Caco-2 (cell line): ENCODE data around the gene PACSIN2. TPM values are rescaled to one million over a fixed set of nuclear protein-coding genes. Genes with fewer than 3 reads are reported as not detected.

ENCODE experiments used
- BruUV-seq: library from RNA; stranded (reverse); fragments of 400-500 nt; replicated peaks from 2 replicates; lab custom pipeline; 2021; lab: Mats Ljungman, UMichigan
- CTCF ChIA-PET: fragments of 300-600 bp; sonication (Branson Sonifier 250); formaldehyde crosslinking; loops from one replicate; lab custom pipeline; 2022; ENCODE audit warnings: antibody characterized with exemption; lab: Charles Lee
- POLR2A ChIA-PET: fragments of 300-600 bp; sonication (Branson Sonifier 250); formaldehyde crosslinking; loops from one replicate; lab custom pipeline; 2022; ENCODE audit warnings: antibody characterized with exemption; lab: Charles Lee
- DNase-seq, 2 experiments: peaks; one replicate each; pipeline versions ENCODE4 v3.0.0 to v3.0.0-alpha.2; 2020 to 2022
- H3K27me3 ChIP-seq: replicated peaks from 2 replicates; pipeline ENCODE4 v1.6.0; 2011; ENCODE audit warnings: low read length; ENCODE audit not compliant: control insufficient read depth, insufficient read depth
- H3K36me3 ChIP-seq: 2 replicates; pipeline ENCODE4 v1.5.1; 2011; ENCODE audit warnings: low read length; ENCODE audit not compliant: control insufficient read depth, insufficient read depth
- H3K4me1 ChIP-seq: fragments of 250-450 bp; sonication (Bioruptor Pico); 2 replicates; pipeline ENCODE4 v1.5.1; 2020; ENCODE audit warnings: mild to moderate bottlenecking
- H3K4me3 ChIP-seq: 2 replicates; pipeline ENCODE4 v1.5.1; 2011; ENCODE audit warnings: low read depth, mild to moderate bottlenecking, control low read depth, low read length
- H3K9me3 ChIP-seq: fragments of 250-450 bp; sonication (Bioruptor Pico); 2 replicates; pipeline ENCODE4 v1.5.1; 2020; ENCODE audit warnings: mild to moderate bottlenecking, moderate library complexity
- H3K27ac Mint-ChIP-seq: one replicate; pipeline ENCODE4 v1.8.0; 2022; ENCODE audit warnings: mixed read lengths; ENCODE audit not compliant: unreplicated experiment
- H3K27me3 Mint-ChIP-seq: one replicate; pipeline ENCODE4 v1.8.0; 2022; ENCODE audit warnings: mixed read lengths; ENCODE audit not compliant: insufficient read depth, unreplicated experiment
- H3K36me3 Mint-ChIP-seq: one replicate; pipeline ENCODE4 v1.8.0; 2022; ENCODE audit warnings: mild to moderate bottlenecking, mixed read lengths; ENCODE audit not compliant: insufficient read depth, unreplicated experiment
- H3K4me1 Mint-ChIP-seq: one replicate; pipeline ENCODE4 v1.8.0; 2022; ENCODE audit warnings: low read depth, mixed read lengths; ENCODE audit not compliant: unreplicated experiment
- H3K4me3 Mint-ChIP-seq: one replicate; pipeline ENCODE4 v1.8.0; 2022; ENCODE audit warnings: mild to moderate bottlenecking, moderate library complexity, mixed read lengths; ENCODE audit not compliant: unreplicated experiment
- H3K9me3 Mint-ChIP-seq: one replicate; pipeline ENCODE4 v1.8.0; 2022; ENCODE audit warnings: mixed read lengths; ENCODE audit not compliant: unreplicated experiment
- CTCF ChIP-seq, 2 experiments: fragments of 200-600 bp in 1 of 2; IDR thresholded peaks; 1 replicate in 1 of 2; 2 replicates in 1 of 2; pipeline versions ENCODE4 v1.5.1 to v1.8.0; 2011 to 2022; ENCODE audit warnings: antibody characterized with exemption in 1 of 2, control low read depth in 1 of 2, inconsistent platforms in 1 of 2, low read depth in 1 of 2, low read length in 1 of 2, mild to moderate bottlenecking in 1 of 2, moderate library complexity in 1 of 2; ENCODE audit not compliant: insufficient read depth in 1 of 2, severe bottlenecking in 1 of 2, unreplicated experiment in 1 of 2
- intact Hi-C: fragments of 100-400 bp; cut with micrococcal nuclease; formaldehyde crosslinking; loops from one replicate; pipeline ENCODE4 v1.10.0; 2022; ENCODE audit not compliant: unreplicated experiment
- total RNA-seq: library from RNA; stranded (reverse); gene quantifications from 2 replicates; pipeline ENCODE4 v1.2.3, GENCODE V29; 2022

The PACSIN2 gene
- total RNA-seq, 1 experiment from 2014 or later: 122 TPM

DNA sequence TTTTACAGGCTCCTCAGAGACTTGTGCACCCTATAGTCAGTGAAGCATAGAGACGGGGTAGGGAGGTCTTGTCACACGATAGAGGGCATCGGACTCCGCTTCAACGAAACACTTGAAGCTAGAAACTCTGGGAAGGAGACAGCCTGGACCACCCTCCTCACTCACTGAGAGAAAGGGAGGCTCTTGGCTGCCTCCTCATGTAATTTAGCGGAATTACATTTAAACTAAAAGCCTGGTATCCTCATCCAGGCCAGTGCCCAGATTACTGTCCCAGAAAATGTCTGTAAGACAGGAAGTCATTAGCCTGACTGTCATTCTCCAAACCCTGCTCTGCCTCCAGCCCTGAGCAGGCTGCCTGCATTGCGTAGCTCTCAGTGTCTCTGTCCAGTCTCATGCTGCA is 38.2 kb upstream of the PACSIN2 start:
- POLR2A ChIA-PET: no interaction called here
- CTCF ChIA-PET: no interaction called here
- H3K9me3 Mint-ChIP-seq: no peaks in the 10 kb centered on the region

DNA sequence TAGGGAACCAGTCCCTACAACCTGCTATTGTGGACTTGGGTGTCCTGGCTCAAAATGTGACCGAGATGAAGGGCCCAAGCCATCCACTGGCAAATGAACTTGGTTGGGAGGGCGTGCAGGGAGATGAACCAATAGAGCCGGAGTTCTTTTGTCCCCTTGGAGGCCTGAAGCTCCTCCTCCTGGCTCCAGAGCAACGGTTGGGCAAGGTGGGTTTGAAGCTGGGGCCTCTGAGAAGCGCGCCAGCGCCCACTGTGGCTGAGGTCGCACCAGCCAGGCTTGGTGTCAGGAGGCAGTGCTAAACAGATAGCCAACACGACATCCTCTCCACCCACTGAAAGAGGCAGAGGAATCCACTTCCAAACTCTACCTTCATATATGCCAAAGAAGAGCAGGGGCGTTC is 36.0 kb upstream of the PACSIN2 start:
- Histone ChIP-seq H3K27me3 (no peaks in the 10 kb centered on the region), H3K9me3 (no peaks in the 10 kb centered on the region), H3K4me1 (0 out of 2 replicates have a peak, but pooled peaks cover 3% of the 10 kb centered on the region), H3K4me3 (no peak overlapping the region), H3K36me3 (no peaks in the 10 kb centered on the region)
- Mint-ChIP-seq H3K9me3 (no peaks in the 10 kb centered on the region), H3K36me3 (no peaks in the 10 kb centered on the region), H3K27ac (no peak overlapping the region), H3K4me3 (no peak overlapping the region), H3K27me3 (no peaks in the 10 kb centered on the region), H3K4me1 (no peaks in the 10 kb centered on the region)
- POLR2A ChIA-PET: no interaction called here
- TF ChIP-seq CTCF (IDR thresholded peaks at IDR 0.05; ENCODE audit: insufficient read depth in 1 of 2, low read depth in 1 of 2, low read length in 1 of 2, severe bottlenecking in 1 of 2, unreplicated experiment in 1 of 2): no peak
- CTCF ChIA-PET: interaction anchor here (1.2 kb wide), 1 partner anchor 183 kb away, joined by 4 read pairs; no protein-coding TSS in a partner anchor
- DNase-seq: peak in 1 of 2 experiments; percentile 21
- intact Hi-C loops: no loop called here
- BruUV-seq: no TSS peak

More for the DNA sequence above, 38.2 kb upstream of the PACSIN2 start:
- no peaks in the 10 kb centered on the region for H3K9me3 ChIP-seq
- Mint-ChIP-seq H3K27ac (no peak overlapping the region), H3K27me3 (no peaks in the 10 kb centered on the region), H3K4me3 (no peak overlapping the region), H3K36me3 (no peaks in the 10 kb centered on the region), H3K4me1 (no peaks in the 10 kb centered on the region)
- TF ChIP-seq CTCF (IDR thresholded peaks at IDR 0.05; ENCODE audit: insufficient read depth in 1 of 2, low read depth in 1 of 2, low read length in 1 of 2, severe bottlenecking in 1 of 2, unreplicated experiment in 1 of 2): peak in 1 of 2 experiments; percentile 43
- intact Hi-C loops: no loop called here
- DNase-seq: no peak
- no peaks in the 10 kb centered on the region for H3K36me3 ChIP-seq
- H3K4me1 ChIP-seq: 0 out of 2 replicates have a peak, but pooled peaks cover 3% of the 10 kb centered on the region
- H3K4me3 ChIP-seq: no peak overlapping the region
- no TSS peak for BruUV-seq
- no peaks in the 10 kb centered on the region for H3K27me3 ChIP-seq

DNA sequence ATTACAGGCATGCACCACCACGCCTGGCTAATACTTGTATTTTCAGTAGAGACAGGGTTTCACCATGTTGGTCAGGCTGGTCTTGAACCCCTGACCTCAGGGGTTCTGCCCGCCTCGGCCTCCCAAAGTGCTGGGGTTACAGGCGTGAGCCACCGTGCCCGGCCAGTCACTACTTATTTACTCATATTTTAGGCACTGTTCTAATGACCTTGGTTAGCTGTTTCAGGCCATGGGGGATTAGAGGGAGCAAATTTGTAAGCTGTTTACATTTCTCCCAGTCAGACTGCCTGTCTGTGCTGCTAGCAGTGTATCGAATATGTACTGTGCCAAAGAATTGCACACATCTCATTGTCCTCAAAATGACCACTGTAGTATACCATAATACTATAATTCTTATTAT is 32.7 kb upstream of the PACSIN2 start:
- Histone ChIP-seq H3K36me3 (no peaks in the 10 kb centered on the region), H3K9me3 (no peaks in the 10 kb centered on the region), H3K4me3 (no peak overlapping the region), H3K4me1 (0 out of 2 replicates have a peak, but pooled peaks cover 3% of the 10 kb centered on the region), H3K27me3 (no peaks in the 10 kb centered on the region; the same call in 1 of the 2 replicates)
- TF ChIP-seq CTCF (IDR thresholded peaks at IDR 0.05; ENCODE audit: insufficient read depth in 1 of 2, low read depth in 1 of 2, low read length in 1 of 2, severe bottlenecking in 1 of 2, unreplicated experiment in 1 of 2): no peak
- H3K4me1 Mint-ChIP-seq: no peaks in the 10 kb centered on the region
- ChIA-PET POLR2A (no interaction called here), CTCF (no interaction called here)
- no TSS peak for BruUV-seq
- no peak overlapping the region for H3K27ac Mint-ChIP-seq
- H3K36me3 Mint-ChIP-seq: no peaks in the 10 kb centered on the region
- intact Hi-C loops: no loop called here
- DNase-seq: no peak
- H3K27me3 Mint-ChIP-seq: no peaks in the 10 kb centered on the region
- no peak overlapping the region for H3K4me3 Mint-ChIP-seq
- H3K9me3 Mint-ChIP-seq: no peaks in the 10 kb centered on the region
